Fibroblast of skin of right biceps (primary cell): ENCODE measurements around the gene DVL2.
A peak's percentile ranks its signal among the peaks of the same experiment; 100 is the strongest.

ENCODE experiments used
- DNase-seq: peaks from one replicate; pipeline ENCODE4 v3.0.0-alpha.2; 2013

The DVL2 gene

DNA sequence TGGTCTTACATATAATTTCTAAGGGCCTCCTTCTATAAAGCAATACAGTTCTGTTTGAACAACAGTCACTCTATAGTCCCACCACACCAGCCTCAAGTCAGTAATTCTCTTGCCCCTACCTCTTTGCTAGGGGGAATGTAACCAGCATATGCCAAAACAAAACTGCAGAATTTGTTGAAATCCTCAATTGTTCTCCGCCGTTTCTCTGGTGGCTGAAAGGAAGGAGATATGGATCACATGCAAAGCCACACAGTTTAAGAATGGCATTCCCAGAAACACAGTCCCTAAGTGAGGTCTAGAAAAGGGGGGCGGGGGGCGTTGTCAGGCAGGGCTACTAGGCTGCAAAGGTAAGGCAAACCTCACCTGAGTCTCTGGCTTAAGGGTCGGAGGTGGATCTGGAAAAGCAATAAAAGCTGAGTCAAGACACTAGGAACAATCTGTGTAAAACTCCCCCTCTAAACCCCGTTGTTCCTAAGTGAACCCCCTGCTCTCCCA, 3.0 kb upstream of the DVL2 start:
- no peak for DNase-seq

- no peak for DNase-seq
Observed at GRCh38 chr17:7236808-7237207, 2.5 kb upstream of the DVL2 start.

DNA sequence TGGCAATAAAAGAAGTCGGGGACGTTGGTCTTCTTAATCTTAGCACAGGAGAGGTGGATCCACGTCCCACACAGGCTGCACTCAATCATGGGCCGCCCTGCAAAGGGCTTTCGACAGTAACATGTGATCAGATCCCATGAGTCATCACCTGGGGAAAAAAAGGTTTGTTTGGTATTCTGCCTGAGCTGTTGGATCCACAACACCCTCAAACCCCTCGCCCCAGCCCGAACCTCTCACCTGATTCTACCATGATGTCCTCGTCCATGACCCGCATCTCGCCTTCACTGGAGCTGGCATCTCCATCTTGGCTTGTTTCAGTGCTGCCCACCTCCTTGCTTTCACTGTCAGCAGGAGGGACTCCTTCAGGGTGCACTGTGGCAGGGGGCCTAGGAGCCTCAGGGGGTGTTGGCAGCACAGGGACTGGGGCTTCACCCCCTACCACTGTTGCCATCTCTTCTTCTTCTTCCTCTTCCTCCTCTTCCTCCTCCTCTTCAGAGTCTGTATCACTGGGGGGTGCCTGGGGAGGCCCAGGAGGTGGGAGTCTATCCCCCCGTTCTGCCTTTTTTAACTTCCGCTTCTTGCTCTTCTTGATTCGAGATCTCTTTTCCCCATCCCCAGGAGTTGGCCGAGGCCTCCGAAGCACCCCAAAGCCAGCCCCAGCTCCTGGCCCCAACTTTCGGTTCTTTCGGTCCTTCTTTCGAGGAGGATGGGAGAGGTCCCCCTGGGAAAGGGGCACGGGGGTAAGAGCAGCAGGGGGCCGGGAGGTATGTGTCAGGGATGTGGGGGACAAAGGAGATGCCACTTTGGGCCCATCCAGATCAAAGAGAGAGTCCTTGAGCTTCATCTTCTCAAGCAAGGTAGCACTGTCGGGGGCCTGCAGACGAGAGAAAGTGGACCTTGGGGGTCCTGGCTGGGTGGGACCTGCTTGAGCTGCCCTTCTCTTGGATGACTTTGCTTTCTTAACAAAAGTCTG, 1.7 kb upstream of the DVL2 start:
- DNase-seq: peak; percentile 28

DNA sequence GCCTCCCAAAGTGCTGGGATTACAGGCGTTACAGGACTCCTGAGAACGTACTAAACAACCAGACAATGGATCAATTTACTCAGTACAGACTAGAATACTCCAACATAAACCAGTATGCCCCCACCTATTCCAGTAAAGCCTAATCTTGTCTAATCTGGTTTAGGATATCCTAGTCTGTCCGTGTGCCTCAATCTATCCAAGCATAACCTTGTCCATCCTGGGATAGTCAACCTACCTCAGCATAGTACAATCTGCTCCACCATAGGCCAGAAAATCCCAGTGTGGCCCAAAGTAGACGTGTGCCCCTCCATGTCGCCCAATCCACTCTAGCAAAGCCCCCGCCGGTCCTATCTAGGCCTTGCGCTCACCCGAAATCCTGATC, 625 bp downstream of the DVL2 start:
- DNase-seq: no peak

- no peak for DNase-seq
Observed at GRCh38 chr17:7232114-7232513, 2.2 kb downstream of the DVL2 start.

DNA sequence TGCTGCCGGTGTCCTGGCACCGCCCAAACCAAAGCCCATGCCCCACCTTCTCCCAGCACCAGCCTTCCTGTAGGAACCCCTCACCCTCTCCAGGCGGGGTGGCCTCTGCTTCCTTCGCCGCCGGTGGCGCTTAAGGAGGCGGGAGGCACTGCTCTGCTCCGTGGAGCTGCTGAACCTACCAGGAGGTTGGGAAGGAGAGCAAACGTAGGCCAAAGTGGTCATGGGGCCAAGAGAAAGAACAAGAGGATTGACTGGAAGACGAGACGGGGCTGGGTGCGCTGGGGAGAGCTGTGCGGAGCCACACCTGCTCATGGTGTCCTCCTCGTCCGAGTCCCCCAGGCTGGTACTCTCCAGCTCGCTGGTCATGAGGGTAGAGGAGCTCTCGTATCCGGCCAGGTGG, 4.8 kb downstream of the DVL2 start:
- DNase-seq: no peak

DNA sequence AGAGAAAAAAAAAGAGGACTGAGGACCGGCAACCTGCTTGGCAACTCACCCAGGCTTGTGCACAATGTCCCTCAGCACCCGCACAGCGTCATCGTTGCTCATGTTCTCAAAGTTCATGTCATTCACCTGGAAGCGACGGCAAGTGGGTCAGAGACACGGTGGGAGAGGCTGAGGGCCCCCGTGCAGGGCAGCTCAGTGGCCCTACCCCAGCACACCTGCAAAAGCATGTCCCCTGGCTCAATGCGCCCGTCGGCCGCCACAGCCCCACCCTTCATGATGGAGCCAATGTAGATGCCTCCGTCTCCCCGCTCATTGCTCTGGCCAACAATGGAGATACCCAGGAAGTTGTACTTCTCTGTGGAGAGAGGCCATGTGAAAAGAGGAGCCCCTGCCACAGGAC, 5.4 kb downstream of the DVL2 start:
- DNase-seq: no peak

GRCh38 chr17:7226721-7227710, 7.3 kb downstream of the DVL2 start:
- no peak for DNase-seq

DNA sequence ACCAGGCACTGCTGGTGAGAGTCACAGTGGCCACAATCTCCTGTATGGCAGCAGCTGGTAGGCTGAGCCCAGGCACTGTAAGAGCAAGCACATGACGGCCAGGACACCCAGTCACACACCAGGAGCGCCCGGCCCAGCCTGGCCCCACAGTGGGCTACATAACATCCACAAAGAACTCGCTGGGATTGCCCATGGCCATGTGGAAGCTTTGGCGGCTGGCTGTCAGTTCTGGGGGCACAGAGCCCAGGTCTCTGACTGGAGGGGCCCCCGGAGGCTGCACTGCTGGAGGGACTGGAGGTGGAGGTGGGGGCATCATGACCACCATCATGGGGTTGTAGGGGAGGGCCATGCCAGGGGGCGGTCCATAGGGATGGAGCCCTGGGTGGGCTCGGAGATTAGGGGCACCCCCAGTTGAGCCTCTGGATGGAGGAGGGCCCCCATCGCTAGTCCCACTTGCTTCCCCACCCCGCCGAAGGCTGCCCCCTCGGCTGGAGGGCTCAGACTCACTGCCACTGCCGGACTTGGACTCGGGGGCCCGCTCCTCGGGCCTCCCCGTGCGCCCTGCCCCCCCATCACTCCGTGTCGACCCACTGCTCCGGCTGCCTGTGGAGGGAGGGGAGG, 8.5 kb downstream of the DVL2 start:
- DNase-seq: no peak

- DNase-seq: no peak
Observed at GRCh38 chr17:7224661-7225111, 9.6 kb downstream of the DVL2 start.

- DNase-seq: no peak
Observed at GRCh38 chr17:7224110-7224509, 10.2 kb downstream of the DVL2 start.

GRCh38 chr17:7223375-7223774, 10.9 kb downstream of the DVL2 start:
- no peak for DNase-seq

GRCh38 chr17:7222972-7223292, 11.4 kb downstream of the DVL2 start:
- DNase-seq: no peak

DNA sequence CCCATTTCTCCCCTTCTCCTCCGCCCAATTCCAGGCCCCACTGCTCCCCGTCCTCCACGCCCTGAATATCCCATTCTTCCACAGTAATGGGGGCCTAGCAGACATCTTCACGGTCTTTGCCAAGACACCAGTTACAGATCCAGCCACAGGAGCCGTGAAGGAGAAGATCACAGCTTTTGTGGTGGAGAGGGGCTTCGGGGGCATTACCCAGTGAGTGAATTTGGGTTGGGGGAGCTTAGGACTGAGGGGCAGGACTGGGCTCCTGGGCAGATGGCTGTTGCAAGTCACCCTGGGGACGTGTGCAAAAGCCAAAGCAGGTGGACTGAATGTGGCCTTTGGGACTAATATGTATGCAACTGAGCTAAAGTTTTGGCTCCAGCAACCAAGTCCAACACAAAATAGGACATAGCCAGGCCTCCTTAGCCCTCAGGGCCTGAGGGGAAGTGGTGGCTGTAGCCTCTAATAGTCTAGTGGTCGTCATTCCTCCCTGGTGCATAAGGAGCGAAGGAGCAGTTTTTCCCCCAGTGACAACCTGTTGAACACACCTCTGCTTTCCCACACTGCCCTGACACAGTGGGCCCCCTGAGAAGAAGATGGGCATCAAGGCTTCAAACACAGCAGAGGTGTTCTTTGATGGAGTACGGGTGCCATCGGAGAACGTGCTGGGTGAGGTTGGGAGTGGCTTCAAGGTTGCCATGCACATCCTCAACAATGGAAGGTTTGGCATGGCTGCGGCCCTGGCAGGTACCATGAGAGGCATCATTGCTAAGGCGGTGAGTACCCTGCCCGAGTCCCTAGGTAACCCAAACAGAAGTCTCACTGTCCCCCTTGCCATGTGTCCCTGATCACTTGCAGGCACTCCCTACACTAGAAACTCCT, 12.0 kb downstream of the DVL2 start:
- no peak for DNase-seq

- no peak for DNase-seq
Observed at GRCh38 chr17:7221278-7222092, 12.8 kb downstream of the DVL2 start.

DNA sequence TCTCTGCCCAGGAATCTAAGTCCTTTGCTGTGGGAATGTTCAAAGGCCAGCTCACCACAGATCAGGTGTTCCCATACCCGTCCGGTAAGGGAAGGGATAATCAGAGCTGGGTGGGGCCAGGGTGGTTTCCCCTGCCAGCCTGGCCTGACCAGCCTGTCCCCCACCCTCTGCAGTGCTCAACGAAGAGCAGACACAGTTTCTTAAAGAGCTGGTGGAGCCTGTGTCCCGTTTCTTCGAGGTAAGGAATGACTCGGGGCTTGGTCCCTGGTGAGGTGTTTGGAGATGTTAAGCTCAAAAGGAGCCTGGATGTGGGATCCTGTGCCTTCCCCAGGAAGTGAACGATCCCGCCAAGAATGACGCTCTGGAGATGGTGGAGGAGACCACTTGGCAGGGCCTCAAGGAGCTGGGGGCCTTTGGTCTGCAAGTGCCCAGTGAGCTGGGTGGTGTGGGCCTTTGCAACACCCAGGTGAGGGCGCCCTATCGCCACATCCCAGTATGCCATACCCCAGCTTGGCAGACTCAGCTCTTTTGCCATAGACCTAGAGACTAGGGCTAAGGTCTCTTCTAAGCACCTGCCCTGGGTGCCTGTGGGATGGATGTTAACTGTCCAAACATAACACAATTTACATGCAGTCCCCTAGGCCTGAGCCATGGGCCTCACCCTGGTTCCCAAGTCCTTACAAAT, 13.6 kb downstream of the DVL2 start:
- DNase-seq: peak; percentile 62

- DNase-seq: peak; percentile 89
Observed at GRCh38 chr17:7219812-7220592, 14.3 kb downstream of the DVL2 start, which contains the start of the genes ACADVL and DLG4. Gene ACADVL, plus strand, starts transcription at chr17:7219938. Its CDS starts 47 bp downstream, at chr17:7219985. Gene DLG4, minus strand, starts transcription at chr17:7219836.

GRCh38 chr17:7219229-7219811, 15.0 kb downstream of the DVL2 start:
- DNase-seq: no peak

- no peak for DNase-seq
Observed at GRCh38 chr17:7218758-7219157, 15.6 kb downstream of the DVL2 start.
